DMS53 (cell line): ENCODE data around the gene SETBP1.

Experiments
- DNase-seq: peaks from one replicate; lab custom pipeline; 2025; lab: John Stamatoyannopoulos, UW

Gene SETBP1

GRCh38 chr18:44816050-44816449, 135.4 kb downstream of the SETBP1 start:
- no peak for DNase-seq

GRCh38 chr18:44816477-44816876, 135.8 kb downstream of the SETBP1 start:
- no peak for DNase-seq

- DNase-seq: no peak
Observed at GRCh38 chr18:44817831-44818473, 137.3 kb downstream of the SETBP1 start.

DNA sequence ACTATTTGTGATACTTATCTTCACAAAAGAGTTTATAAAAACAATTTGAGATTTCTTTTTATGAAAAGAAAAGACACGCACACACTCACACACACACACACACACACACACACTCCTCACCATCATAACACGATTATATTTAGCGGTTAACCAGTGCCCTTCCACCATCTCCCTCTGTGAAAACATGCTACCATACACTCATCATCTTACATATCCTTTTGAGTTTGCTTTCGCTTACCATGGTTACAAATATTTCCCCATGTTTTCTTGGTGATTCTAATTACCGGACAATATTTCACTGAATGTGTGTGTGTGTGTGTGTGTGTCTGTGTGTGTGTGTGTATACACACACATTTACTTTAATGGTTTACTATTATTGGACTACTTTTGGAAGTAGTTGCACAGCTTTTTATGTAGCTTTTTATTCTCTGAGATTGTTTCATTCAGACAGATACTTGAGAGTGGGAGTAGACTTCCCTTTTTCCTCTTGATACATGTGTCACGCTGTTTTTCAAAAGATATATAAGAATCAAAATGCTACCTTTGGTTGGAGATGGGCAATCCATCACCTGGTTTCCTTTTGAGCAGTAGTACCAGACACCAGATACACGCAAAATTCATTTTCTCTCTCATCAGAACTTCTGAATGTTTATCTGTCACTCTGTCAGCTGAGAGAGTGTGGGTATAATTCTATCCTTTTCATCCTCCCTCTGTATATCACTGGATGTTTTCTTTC, 138.1 kb downstream of the SETBP1 start:
- no peak for DNase-seq

- no peak for DNase-seq
Observed at GRCh38 chr18:44819944-44820510, 139.3 kb downstream of the SETBP1 start.

DNA sequence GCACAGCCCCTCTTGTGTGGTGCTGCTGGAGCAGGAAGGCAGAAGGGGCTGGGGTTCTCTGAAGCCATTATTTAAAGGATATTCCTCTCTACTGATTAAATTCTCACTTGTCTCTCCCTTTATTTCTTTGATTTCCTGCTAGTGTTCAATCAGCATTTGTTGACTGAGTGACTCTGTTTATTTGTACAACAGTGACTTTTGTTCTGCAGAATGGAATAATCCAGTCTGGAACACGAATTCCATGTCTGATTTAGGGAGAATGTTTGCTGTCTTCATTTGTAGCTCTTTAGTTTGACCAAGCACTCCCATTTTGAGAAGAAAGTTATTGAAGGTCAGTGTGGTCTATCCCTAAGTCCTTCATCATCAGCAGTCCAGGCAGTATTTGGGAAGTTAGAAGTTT, 141.2 kb downstream of the SETBP1 start:
- DNase-seq: peak; percentile 79

DNA sequence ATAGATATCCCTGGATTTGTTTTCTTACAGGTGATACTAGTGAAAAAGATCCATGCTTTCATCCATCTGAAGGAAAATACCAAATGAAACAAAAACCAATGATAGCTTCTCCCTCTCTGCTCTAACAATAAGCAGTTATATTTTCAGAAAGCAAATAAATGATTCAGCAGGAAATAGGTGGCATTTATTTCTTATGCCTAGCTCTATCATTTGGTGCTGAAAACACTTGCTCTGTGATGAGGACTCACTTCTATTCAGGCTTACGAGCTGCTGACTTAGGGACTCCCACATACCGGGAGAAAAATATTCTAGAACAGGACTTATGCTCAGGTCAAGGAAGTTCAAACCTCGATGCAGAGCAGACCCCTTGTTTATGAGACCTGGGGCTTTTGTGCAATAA, 142.6 kb downstream of the SETBP1 start:
- DNase-seq: peak; percentile 67

DNA sequence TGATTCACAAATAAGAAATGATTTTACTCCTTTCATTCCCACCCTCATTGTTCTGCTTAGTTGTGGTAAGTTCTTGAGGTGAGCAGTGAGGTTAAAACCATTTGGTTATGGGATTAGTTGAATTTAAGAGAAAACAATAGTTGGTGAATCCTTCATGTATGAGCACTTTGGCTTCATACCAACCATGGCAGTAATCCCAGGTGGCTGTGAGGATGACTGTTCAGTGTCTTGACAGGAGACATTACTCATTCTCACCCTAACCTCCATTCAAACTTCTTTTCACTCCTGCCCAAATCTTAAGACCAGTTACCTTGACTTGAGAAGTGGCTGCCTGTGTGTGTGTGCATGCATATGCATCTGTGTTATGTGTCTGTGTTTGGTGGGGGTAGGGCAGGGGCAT, 143.1 kb downstream of the SETBP1 start:
- peak; percentile 36 for DNase-seq

GRCh38 chr18:44824884-44825283, 144.2 kb downstream of the SETBP1 start:
- no peak for DNase-seq

DNA sequence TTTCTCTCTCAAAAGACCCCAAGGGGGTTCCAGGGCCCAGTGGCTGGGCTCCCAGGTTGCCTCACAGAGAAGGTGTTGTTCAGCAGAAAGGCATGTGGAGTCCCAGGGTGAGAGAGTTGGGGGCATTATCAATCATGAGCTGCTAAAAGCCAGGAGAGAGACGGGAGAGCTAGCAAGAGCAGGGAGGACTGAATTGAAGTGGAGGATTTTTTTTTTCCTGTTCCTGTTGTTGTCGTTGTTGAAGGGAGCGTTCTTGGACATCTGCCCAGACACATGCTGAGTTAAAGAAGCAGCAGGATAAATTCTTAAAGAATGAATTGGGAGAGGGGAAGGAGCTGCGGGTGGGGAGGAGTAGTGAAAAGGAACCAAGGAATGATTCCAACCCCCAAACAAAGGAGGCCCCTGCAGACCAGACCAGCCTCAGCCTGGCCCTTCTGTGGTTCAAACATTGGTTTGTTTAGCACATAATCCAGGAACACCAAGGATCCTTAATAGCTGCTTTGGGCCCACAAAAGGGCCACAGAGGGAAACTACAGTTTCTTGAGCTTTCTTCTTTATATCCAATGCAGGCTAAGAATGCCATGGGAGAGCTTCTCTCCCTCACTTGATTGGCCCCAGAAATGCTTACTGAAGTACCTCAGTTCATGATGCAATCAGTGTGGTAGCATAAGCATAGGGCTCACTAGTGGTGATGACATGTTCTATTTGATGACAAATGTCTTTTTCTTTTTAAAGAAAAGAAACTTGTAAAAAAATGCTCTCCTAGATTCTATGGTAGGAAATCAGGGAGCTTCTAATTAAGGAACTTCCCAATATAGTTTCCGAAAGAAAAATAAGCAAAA, 146.0 kb downstream of the SETBP1 start:
- DNase-seq: peak; percentile 75

DNA sequence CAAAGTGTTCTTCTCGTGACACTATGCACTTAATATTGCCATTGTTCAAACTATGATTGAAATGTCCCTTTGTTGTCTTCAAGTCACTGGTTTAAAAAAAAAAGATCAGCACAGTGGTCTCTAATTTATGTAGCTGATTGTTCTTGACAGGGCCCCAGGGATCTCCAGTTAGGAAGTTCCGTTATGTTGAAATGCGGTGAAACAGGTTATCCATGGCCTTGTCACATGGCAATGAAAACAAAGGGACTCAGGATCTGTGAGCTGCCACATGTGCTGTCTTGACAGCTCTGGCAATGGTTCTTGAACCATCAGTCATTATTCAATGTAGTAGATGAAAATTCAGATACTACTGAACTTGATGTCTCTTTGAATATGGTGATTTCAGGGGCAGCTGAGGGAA, 147.4 kb downstream of the SETBP1 start:
- DNase-seq: peak; percentile 20

- no peak for DNase-seq
Observed at GRCh38 chr18:44830581-44830980, 149.9 kb downstream of the SETBP1 start.

DNA sequence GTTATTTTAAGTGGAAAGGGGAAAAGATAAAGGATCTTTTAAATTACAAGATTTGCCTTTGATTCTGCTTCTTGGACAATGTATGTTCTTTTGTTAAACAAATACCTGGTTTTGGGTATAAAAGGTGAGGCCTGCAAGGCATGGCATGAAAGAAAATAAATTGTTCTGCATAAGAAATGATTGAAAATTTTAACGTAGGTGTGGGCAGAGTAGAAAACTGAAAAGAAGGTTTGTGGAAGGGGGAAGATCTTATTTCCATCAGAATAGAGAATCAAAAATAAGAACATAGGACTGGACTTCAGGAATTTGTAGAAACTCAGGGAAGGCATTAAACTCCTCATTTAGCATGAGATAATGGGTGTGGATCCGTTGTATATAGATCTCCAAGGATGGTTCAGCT, 153.1 kb downstream of the SETBP1 start:
- no peak for DNase-seq

DNA sequence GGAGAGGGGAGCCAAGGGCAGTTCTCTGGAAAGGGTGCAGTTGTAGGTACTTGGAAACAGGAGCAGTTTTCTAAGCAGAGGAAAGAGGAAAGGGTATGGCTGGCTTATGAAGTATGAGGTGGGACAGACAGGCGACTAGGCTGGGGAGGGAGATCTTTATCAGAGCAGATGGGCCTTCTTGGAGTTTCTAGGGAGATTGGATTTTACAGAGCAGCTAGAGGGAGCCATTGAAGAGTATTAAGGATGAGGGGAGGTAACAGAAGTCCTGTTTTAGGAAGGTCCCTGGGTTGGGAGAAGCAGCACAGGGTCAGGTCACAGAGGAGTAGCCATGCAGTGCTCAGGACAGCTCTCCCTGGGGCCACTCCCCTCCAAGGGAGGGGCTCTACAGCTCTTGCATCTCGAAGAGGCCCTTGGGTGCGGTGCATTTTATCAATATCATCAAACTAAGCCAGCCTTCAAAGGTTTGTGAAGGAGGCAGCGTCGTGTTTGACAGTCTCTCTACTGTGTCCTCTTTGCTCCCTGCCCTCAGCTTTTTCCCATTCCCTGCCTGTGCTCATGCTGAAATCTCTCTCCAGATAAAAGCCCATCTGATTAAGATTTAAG, 154.3 kb downstream of the SETBP1 start:
- DNase-seq: no peak

- DNase-seq: peak; percentile 22
Observed at GRCh38 chr18:44835703-44836102, 155.0 kb downstream of the SETBP1 start.

GRCh38 chr18:44836263-44836662, 155.6 kb downstream of the SETBP1 start:
- DNase-seq: no peak

DNA sequence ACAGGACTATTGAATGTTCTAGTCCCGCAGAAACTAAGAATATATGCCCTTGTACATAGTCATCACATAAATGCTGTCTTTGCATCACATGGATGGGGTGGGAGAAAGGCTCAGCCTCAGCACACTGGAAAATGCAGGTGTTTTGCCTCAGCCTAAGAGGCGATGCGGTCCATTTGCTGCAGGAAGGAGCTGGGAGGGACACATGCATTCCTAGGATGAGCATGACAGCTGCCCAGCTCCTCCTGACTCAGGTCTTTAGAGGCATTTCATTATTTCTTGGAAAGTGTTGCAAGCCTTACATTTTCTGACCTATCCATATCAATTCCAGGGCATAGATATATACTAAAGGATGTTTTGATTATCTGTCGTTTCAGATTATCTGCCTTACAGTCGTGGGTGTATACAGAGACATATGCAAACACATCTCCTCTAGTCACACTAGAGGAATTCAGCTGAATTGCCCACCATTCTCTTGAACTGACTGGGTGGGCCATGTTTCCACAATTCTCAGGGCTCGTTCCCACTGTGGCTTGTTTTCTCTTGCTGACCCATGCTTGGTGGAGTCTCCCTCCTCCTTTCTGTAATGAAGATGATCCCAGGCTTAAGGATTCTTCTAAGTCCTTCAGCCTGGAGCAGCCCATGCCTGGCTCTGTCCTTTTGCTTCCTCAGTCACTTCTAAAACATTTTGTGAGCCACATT, 156.9 kb downstream of the SETBP1 start:
- peak; percentile 14 for DNase-seq

- peak; percentile 91 for DNase-seq
Observed at GRCh38 chr18:44838971-44839666, 158.4 kb downstream of the SETBP1 start.

DNA sequence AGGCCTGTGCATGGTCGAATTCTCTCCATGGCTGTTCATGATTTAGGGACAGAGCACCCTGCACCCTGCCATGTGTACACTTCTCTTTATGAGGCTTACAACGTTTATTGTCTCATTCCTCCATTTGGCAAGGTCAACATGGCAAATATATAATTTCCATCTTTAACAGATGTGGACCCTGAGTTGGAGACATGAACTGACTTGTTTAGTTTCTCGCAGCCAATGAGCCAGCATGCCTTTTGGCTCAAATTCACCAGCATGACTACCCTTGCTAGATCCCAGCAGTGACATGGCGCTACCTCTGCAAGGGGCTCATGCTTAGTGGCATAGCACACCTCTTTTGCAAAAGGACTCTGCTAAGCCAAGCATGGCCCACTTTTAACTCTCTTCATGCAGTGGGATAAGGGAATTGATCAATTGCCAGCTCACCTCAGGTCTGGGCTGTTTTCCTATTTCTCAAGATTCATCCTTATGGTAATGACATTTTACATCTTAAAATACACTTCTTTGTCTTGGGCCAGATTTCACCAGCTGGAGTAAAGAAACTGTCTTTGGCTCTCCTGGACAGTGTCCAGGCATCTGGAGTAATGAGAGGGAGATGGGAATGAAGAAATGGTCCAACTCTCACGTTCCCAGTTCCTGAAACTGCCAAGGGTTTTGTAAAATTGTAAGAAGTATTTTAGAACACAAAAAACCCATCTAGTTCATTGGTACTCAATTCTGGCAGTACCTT, 159.5 kb downstream of the SETBP1 start:
- no peak for DNase-seq

DNA sequence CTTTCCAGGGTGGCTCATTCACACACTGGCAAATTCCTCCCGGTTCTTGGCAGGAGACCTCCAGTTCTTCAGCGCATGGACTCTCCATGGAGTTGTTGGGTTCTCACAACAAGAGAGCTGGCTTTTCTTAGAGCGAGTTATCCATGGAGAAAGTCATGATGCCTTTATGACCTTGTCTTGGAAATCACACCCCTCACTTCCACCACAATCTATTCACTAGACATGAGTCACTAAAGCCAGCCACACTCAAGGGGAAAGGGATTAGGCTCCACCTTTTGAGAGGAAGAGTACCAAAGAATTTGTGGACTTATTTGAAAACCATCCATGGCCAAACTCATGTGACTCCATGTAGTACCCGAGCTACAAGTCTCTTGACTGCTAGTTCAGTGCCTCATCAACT, 160.5 kb downstream of the SETBP1 start:
- no peak for DNase-seq
